Sigmoid colon (tissue), 4 donors: Measurements from ENCODE around the gene VAC14.

ENCODE experiments used
- POLR2AphosphoS5 ChIP-seq, 4 donors: sonication (generic); formaldehyde crosslinking; IDR thresholded peaks; one replicate each; pipeline ENCODE4 v1.6.1; 2017; ENCODE audit warnings: antibody characterized with exemption in 4 of 4
- TF ChIP-seq, protein P1 (sequence below), 4 experiments: fragments of 450-650 bp in 3 of 4; fragments of 200-600 bp in 1 of 4; IDR thresholded peaks; one replicate each; pipeline ENCODE4 v1.5.1; 2016 to 2019; ENCODE audit warnings: antibody characterized with exemption in 4 of 4, mild to moderate bottlenecking in 3 of 4, moderate library complexity in 2 of 4

DNA sequence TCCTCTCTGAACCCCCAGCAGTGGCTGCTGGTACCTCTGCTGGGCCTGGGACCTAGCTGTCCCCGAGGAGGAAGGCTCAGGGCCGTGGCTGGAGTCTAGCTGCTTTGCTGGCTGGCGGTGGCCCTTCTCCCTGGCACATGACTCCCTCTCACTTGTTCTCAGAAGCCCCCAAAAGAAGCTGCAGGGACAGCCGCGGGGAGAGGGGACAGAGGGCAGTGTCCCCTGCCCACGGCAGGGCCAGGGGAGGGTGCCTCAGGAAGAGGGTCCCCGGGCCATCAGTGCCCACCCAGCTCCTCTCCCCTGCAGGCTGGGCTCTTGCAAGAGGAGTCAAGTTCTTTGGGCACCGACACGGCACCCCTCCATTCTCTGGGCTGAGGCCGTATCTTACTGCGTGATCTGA, 46.6 kb downstream of the VAC14 start:
- TF ChIP-seq, protein P1, sequence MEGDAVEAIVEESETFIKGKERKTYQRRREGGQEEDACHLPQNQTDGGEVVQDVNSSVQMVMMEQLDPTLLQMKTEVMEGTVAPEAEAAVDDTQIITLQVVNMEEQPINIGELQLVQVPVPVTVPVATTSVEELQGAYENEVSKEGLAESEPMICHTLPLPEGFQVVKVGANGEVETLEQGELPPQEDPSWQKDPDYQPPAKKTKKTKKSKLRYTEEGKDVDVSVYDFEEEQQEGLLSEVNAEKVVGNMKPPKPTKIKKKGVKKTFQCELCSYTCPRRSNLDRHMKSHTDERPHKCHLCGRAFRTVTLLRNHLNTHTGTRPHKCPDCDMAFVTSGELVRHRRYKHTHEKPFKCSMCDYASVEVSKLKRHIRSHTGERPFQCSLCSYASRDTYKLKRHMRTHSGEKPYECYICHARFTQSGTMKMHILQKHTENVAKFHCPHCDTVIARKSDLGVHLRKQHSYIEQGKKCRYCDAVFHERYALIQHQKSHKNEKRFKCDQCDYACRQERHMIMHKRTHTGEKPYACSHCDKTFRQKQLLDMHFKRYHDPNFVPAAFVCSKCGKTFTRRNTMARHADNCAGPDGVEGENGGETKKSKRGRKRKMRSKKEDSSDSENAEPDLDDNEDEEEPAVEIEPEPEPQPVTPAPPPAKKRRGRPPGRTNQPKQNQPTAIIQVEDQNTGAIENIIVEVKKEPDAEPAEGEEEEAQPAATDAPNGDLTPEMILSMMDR (IDR thresholded peaks at IDR 0.05): no peak
- no peak for TF ChIP-seq POLR2AphosphoS5 (IDR thresholded peaks at IDR 0.05)
